Astrocyte (in vitro differentiated cells and primary cell): ENCODE measurements around the gene DBT.

Source experiments
- EZH2 ChIP-seq: IDR thresholded peaks from 2 replicates; pipeline ENCODE4 v1.6.1; 2012; ENCODE audit warnings: mild to moderate bottlenecking, low read length, inconsistent platforms; ENCODE audit not compliant: insufficient read depth
- TF ChIP-seq, protein P1 (sequence below): IDR thresholded peaks from 2 replicates; pipeline ENCODE4 v1.5.1; 2011; ENCODE audit warnings: low read depth, mild to moderate bottlenecking, inconsistent platforms, low read length, moderate library complexity; ENCODE audit not compliant: insufficient read depth

DNA sequence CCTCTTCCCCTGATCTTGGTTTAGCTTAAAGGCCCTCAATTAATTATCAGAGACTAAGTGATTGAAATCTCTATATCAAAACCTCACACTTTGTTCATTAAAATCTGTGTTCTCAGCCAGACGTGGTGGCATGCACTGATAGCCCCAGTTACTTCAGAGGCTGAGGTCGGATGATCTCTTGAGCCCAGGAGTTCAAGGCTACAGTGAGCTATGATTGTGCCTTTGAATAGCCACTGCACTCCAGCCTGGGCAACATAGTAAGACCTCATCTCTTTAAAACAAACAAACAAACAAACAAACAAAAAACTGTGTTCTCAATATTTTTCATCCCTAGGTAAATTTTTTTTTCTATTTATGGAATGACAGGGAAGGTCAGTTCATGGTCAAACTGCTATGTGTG lies 98.0 kb downstream of the DBT start:
- TF ChIP-seq, protein P1, sequence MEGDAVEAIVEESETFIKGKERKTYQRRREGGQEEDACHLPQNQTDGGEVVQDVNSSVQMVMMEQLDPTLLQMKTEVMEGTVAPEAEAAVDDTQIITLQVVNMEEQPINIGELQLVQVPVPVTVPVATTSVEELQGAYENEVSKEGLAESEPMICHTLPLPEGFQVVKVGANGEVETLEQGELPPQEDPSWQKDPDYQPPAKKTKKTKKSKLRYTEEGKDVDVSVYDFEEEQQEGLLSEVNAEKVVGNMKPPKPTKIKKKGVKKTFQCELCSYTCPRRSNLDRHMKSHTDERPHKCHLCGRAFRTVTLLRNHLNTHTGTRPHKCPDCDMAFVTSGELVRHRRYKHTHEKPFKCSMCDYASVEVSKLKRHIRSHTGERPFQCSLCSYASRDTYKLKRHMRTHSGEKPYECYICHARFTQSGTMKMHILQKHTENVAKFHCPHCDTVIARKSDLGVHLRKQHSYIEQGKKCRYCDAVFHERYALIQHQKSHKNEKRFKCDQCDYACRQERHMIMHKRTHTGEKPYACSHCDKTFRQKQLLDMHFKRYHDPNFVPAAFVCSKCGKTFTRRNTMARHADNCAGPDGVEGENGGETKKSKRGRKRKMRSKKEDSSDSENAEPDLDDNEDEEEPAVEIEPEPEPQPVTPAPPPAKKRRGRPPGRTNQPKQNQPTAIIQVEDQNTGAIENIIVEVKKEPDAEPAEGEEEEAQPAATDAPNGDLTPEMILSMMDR = no peak
- no peak for TF ChIP-seq EZH2
